GM10248 (cell line): ENCODE data around the gene STMP1.
A peak's percentile ranks its signal among the peaks of the same experiment; 100 is the strongest.

Experiments used
- CTCF ChIA-PET: fragments of 300-600 bp; sonication (Branson Sonifier 250); formaldehyde crosslinking; extraction: SDS; loops from one replicate; lab custom pipeline; 2021; ENCODE audit warnings: antibody characterized with exemption; lab: Yijun Ruan, JAX
- POLR2A ChIA-PET: fragments of 350-650 bp; sonication (Branson Sonifier 250); formaldehyde crosslinking; extraction: SDS; loops from one replicate; lab custom pipeline; 2020; ENCODE audit warnings: antibody characterized with exemption; lab: Yijun Ruan, JAX
- DNase-seq: peaks from one replicate; pipeline ENCODE4 v3.0.0; 2012; ENCODE audit errors: extremely low spot score
- TF ChIP-seq, protein P1 (sequence below): IDR thresholded peaks from 2 replicates; pipeline ENCODE4 v1.5.1; 2012; ENCODE audit warnings: mild to moderate bottlenecking, low read depth; ENCODE audit errors: extremely low read depth, missing control alignments, control extremely low read depth

The STMP1 gene

DNA sequence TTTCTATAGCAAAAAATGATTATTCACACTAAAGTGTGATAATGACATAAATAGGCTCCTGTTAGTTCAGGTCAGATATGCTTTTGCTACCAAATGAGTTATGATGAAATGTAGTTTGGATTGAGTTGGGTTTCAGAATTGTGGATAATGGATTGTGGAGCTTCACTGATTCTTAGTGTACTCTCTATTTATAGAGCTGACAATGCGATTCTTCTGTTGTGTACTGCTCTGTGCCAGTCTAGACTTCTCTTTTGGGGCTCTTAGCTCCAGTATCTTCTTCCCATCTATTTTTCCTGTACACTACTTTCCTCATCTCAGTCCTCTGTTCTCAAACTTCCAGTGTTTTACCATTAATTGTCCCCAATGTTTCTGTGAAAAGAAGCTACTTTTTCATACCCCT lies 7.5 kb downstream of the STMP1 start:
- no peak for DNase-seq
- TF ChIP-seq, protein P1, sequence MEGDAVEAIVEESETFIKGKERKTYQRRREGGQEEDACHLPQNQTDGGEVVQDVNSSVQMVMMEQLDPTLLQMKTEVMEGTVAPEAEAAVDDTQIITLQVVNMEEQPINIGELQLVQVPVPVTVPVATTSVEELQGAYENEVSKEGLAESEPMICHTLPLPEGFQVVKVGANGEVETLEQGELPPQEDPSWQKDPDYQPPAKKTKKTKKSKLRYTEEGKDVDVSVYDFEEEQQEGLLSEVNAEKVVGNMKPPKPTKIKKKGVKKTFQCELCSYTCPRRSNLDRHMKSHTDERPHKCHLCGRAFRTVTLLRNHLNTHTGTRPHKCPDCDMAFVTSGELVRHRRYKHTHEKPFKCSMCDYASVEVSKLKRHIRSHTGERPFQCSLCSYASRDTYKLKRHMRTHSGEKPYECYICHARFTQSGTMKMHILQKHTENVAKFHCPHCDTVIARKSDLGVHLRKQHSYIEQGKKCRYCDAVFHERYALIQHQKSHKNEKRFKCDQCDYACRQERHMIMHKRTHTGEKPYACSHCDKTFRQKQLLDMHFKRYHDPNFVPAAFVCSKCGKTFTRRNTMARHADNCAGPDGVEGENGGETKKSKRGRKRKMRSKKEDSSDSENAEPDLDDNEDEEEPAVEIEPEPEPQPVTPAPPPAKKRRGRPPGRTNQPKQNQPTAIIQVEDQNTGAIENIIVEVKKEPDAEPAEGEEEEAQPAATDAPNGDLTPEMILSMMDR: no peak
- CTCF ChIA-PET: interaction anchor here (1.5 to 9.5 kb wide), 4 partner anchors 8 to 48 kb away, joined by 5 to 91 read pairs (median 44); partner anchors contain the start of gene STMP1
- POLR2A ChIA-PET: no interaction called here

DNA sequence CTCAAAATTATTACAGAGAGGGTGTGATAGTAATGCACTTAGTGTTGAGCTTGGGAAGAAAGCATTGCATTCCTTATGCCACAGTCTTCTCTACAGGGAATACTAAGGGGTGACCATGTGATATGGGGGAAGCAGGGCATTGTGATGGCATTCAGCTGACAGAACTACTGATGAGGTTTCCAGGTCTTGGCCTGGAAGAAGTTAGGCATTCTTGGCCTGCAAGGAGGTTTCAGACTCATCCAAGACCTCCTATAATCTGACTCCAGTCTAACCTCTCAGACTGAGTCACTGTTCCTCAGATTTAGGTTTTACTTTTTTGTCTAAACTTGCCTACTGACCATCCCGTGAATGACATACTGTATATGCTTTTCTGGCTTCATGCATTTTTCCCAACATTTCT lies 7.9 kb downstream of the STMP1 start:
- CTCF ChIA-PET: interaction anchor here (0.6 to 9.5 kb wide), 5 partner anchors 8 to 51 kb away, joined by 3 to 91 read pairs (median 28); partner anchors contain the start of gene STMP1
- TF ChIP-seq, protein P1: no peak
- DNase-seq: no peak
- POLR2A ChIA-PET: no interaction called here

DNA sequence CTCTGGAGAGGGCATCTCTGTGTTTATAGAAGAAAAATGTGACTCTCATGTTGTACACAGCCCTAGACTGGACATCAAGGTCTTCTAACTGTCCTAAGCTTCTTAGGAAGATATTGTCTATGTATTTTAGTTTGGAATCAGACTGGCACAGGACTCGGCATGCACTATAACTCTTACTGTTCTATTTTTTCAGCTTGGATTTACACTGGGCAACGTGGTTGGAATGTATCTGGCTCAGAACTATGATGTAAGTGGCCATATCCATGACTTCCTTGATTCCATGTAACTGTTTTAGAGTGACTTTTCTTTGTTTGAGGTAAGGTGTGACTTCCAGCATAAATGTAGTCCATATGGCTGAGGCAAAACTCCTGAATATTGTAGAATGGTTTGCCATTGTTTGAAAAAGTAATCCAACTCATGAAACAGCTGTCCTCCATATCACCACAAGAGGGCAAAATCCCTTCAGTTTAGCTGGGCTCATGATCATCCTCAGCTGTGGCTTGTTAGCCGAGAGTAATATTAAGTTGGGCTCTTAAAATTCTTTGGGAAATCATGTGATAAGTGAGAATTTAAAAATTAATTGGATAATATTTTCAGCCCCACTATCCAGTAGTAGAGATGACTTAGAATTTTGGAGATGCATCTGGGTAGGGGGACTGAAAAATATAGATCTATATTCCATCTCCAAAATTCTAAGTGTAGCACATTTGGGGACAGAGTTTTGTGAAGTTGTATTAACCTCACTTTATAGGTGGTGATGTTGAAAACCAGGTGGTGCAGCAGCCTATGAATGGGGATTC lies 10.4 kb downstream of the STMP1 start:
- peak; percentile 45 for DNase-seq
- POLR2A ChIA-PET: no interaction called here

GRCh38 chr7:135673360-135673706 lies 11.0 kb downstream of the STMP1 start:
- no peak for DNase-seq
- CTCF ChIA-PET: interaction anchor here (1.0 to 9.5 kb wide), 17 partner anchors 11 to 460 kb away, joined by 3 to 91 read pairs (median 5); partner anchors contain the start of genes SLC13A4 and STMP1
- TF ChIP-seq, protein P1: no peak
- POLR2A ChIA-PET: no interaction called here

More for the DNA sequence above, 10.4 kb downstream of the STMP1 start:
- TF ChIP-seq, protein P1: peak; percentile 58
- CTCF ChIA-PET: interaction anchor here (0.9 to 9.5 kb wide), 21 partner anchors 11 to 459 kb away, joined by 3 to 91 read pairs (median 4); partner anchors contain the start of gene STMP1

DNA sequence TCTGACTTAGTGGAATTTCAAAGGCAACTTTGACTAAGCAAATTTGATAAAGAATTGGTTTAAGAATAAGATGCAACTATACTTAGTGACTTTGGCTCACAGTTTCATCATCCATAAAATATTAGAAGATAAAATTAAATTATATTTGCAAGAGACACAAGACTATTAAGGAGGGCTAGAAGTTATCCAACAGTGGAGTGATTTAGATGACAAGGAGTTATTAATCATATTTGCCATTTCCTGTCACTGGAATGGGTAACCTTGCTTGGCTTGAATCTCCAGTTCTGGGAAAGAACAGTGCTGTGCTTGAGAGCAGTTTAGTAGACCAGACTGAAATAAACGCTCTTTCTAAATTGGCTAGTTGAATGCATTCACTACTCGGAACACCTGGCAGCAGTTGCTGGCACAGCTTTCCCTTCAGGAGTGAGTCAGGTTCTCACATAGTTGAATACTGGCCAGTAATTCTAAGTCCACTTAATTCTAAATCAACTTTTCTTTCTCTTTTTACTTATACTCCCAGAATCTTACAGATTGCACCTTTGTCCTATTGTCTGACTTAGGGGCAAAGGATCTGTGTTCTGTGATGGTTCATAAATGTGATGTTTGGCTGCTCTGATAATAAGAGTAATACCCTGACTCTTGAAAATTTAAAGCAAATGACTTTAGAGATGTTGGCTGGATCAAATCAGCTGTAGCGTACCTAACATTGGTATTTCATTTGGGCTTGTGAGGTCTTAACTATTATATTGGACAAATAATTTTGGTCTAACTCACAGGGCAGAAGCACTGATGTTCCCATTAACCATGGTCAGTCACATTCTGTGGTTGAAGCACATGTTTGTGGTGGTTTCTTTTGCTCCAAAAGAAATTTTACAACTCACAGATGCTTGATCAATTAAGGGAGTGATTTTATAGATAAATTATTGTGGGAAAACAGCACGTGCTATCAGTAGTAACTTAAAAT lies 16.6 kb downstream of the STMP1 start:
- TF ChIP-seq, protein P1: no peak
- ChIA-PET CTCF (interaction anchor here (1.0 to 9.5 kb wide), 3 partner anchors 16 to 26 kb away, joined by 3 to 91 read pairs (median 3); partner anchors contain the start of gene STMP1), POLR2A (no interaction called here)
- no peak for DNase-seq

- CTCF ChIA-PET: interaction anchor here (0.6 to 8.0 kb wide), 5 partner anchors 9 to 29 kb away, joined by 3 to 61 read pairs (median 3); partner anchors contain the start of gene STMP1
- TF ChIP-seq, protein P1: no peak
- DNase-seq: no peak
- POLR2A ChIA-PET: no interaction called here
These were observed 19.4 kb downstream of the STMP1 start for GRCh38 chr7:135681762-135682161.
